GM19455 (cell line): ENCODE data around the gene RPS6KA4.
"Not testable (repeated sequence)": the region's sequence is repeated elsewhere in the genome, so short reads cannot be mapped to it uniquely, and the experiment has no call there.

Experiments
- ATAC-seq: cut with Tn5 transposase; IDR thresholded peaks from one replicate; pipeline ENCODE4 v1.9.1; 2021; ENCODE audit not compliant: unreplicated experiment

Gene RPS6KA4

GRCh38 chr11:64358907-64359711 lies at the start of gene RPS6KA4:
TSS of gene RPS6KA4 (plus strand) at chr11:64359162. CDS start at chr11:64359236, 74 bp downstream.
- peak; percentile 56 for ATAC-seq

- ATAC-seq: no peak
These were observed 46.0 kb upstream of the RPS6KA4 start for GRCh38 chr11:64312947-64313346.

GRCh38 chr11:64313491-64314145 lies 45.3 kb upstream of the RPS6KA4 start:
- ATAC-seq: no peak

GRCh38 chr11:64314146-64314804 lies 44.7 kb upstream of the RPS6KA4 start:
- ATAC-seq: no peak

- no peak for ATAC-seq
These were observed 44.0 kb upstream of the RPS6KA4 start for GRCh38 chr11:64314805-64315561.

- ATAC-seq: not testable (repeated sequence)
These were observed 43.1 kb upstream of the RPS6KA4 start for GRCh38 chr11:64315667-64316526.

GRCh38 chr11:64316672-64317324 lies 42.2 kb upstream of the RPS6KA4 start:
- ATAC-seq: no peak

GRCh38 chr11:64317325-64317960 lies 41.5 kb upstream of the RPS6KA4 start, which contains the start of gene TRMT112:
TSS of gene TRMT112 (minus strand) at chr11:64317559. CDS start at chr11:64317526, 33 bp downstream.
- peak; percentile 64 for ATAC-seq

- ATAC-seq: peak; percentile 60
These were observed 40.8 kb upstream of the RPS6KA4 start, which contains the start of gene PRDX5 for GRCh38 chr11:64317961-64318765. TSS of gene PRDX5 (plus strand) at chr11:64318121. CDS start at chr11:64318216, 95 bp downstream.

- ATAC-seq: no peak
These were observed 39.9 kb upstream of the RPS6KA4 start for GRCh38 chr11:64318766-64319761.

GRCh38 chr11:64320556-64320955 lies 38.4 kb upstream of the RPS6KA4 start:
- ATAC-seq: no peak

GRCh38 chr11:64321026-64321425 lies 37.9 kb upstream of the RPS6KA4 start:
- no peak for ATAC-seq

GRCh38 chr11:64321533-64321932 lies 37.4 kb upstream of the RPS6KA4 start:
- ATAC-seq: no peak

- no peak for ATAC-seq
These were observed 36.1 kb upstream of the RPS6KA4 start for GRCh38 chr11:64322925-64323260.

- no peak for ATAC-seq
These were observed 35.6 kb upstream of the RPS6KA4 start for GRCh38 chr11:64323373-64323772.

GRCh38 chr11:64323984-64324383 lies 35.0 kb upstream of the RPS6KA4 start:
- ATAC-seq: not testable (repeated sequence)
